K562 (cell line): ENCODE measurements around the gene ELAC2.

Source experiments
- ARID4B ChIP-seq: sonication (generic); formaldehyde crosslinking; IDR thresholded peaks from 2 replicates; pipeline ENCODE4 v1.8.0; 2022; ENCODE audit warnings: mild to moderate bottlenecking, missing genetic modification reagents
- BRCA1 ChIP-seq, 2 experiments: fragments of 450-650 bp in 1 of 2; sonication (generic) in 1 of 2; formaldehyde crosslinking in 1 of 2; IDR thresholded peaks; 2 replicates each; pipeline versions ENCODE4 v1.5.0 to v1.6.1; 2017 to 2020; ENCODE audit warnings: mild to moderate bottlenecking in 1 of 2, missing genetic modification reagents in 1 of 2
- HDAC6 ChIP-seq: IDR thresholded peaks from 2 replicates; pipeline ENCODE4 v1.6.1; 2012; ENCODE audit warnings: low read depth, mild to moderate bottlenecking, control low read depth, inconsistent platforms, low read length, moderate library complexity
- HDGF ChIP-seq: fragments of 450-650 bp; IDR thresholded peaks from 2 replicates; pipeline ENCODE4 v1.6.1; 2016
- HIVEP1 ChIP-seq: fragments of 250-450 bp; sonication (Bioruptor Pico); IDR thresholded peaks from 2 replicates; pipeline ENCODE4 v1.4.0; 2020; ENCODE audit warnings: mild to moderate bottlenecking
- MXI1 ChIP-seq: IDR thresholded peaks from 2 replicates; pipeline ENCODE4 v1.6.1; 2011; ENCODE audit warnings: low read depth, mild to moderate bottlenecking, improper control_type of control experiment, low read length
- NBN ChIP-seq: fragments of 450-650 bp; IDR thresholded peaks from 2 replicates; pipeline ENCODE4 v1.6.1; 2016; ENCODE audit warnings: low read depth, mild to moderate bottlenecking
- NFIC ChIP-seq: fragments of 450-650 bp; IDR thresholded peaks from 2 replicates; pipeline ENCODE4 v1.6.1; 2017; ENCODE audit warnings: mild to moderate bottlenecking, inconsistent platforms
- NR2F6 ChIP-seq: fragments of 450-650 bp; formaldehyde crosslinking; IDR thresholded peaks from 2 replicates; pipeline ENCODE4 v1.4.0; 2020; ENCODE audit warnings: mild to moderate bottlenecking
- RFX5 ChIP-seq: IDR thresholded peaks from 2 replicates; pipeline ENCODE4 v1.6.1; 2011; ENCODE audit warnings: low read depth, mild to moderate bottlenecking, improper control_type of control experiment, low read length
- YY1 ChIP-seq, 3 experiments: IDR thresholded peaks; 2 replicates each; pipeline ENCODE4 v1.6.1; 2011; ENCODE audit warnings: low read length in 2 of 3, mild to moderate bottlenecking in 2 of 3, moderate library complexity in 2 of 3, borderline replicate concordance in 1 of 3, control low read depth in 1 of 3, low read depth in 1 of 3; ENCODE audit not compliant: insufficient read depth in 3 of 3, insufficient replicate concordance in 2 of 3, control insufficient read depth in 1 of 3, insufficient read length in 1 of 3; ENCODE audit errors: extremely low read depth in 1 of 3
- ZNF407 ChIP-seq: fragments of 450-650 bp; IDR thresholded peaks from 2 replicates; pipeline ENCODE4 v1.6.1; 2016; ENCODE audit warnings: low read depth
- TF ChIP-seq, protein P1 (sequence below): sonication (generic); formaldehyde crosslinking; IDR thresholded peaks from 2 replicates; pipeline ENCODE4 v1.5.0; 2020; ENCODE audit warnings: missing genetic modification reagents

GRCh38 chr17:12947047-12947446 is 70.8 kb downstream of the ELAC2 start:
- TF ChIP-seq NBN (no peak), ARID4B (CRISPR knock-in tag) (no peak), ZNF407 (no peak), HIVEP1 (CRISPR knock-in tag) (no peak), MXI1 (no peak), HDGF (no peak), RFX5 (no peak), YY1 (IDR thresholded peaks at IDR 0.05; ENCODE audit: borderline replicate concordance in 1 of 3, control insufficient read depth in 1 of 3, extremely low read depth in 1 of 3, insufficient read depth in 3 of 3, insufficient read length in 1 of 3, insufficient replicate concordance in 2 of 3, low read depth in 1 of 3, low read length in 2 of 3) (no peak), NR2F6 (CRISPR knock-in tag) (no peak), NFIC (no peak), HDAC6 (no peak), BRCA1 (IDR thresholded peaks at IDR 0.05) (no peak), BRCA1 (CRISPR knock-in tag; IDR thresholded peaks at IDR 0.05) (no peak)
- TF ChIP-seq, protein P1, sequence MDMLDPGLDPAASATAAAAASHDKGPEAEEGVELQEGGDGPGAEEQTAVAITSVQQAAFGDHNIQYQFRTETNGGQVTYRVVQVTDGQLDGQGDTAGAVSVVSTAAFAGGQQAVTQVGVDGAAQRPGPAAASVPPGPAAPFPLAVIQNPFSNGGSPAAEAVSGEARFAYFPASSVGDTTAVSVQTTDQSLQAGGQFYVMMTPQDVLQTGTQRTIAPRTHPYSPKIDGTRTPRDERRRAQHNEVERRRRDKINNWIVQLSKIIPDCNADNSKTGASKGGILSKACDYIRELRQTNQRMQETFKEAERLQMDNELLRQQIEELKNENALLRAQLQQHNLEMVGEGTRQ (CRISPR knock-in tag), result no peak
